Choroid plexus epithelial cell (primary cell): ENCODE data around the gene KLF11.

ENCODE experiments used
- DNase-seq: peaks from one replicate; pipeline ENCODE4 v3.0.0-alpha.2; 2010; ENCODE audit warnings: low read depth
- H3K4me3 ChIP-seq: 2 replicates; pipeline ENCODE4 v1.5.1; 2011; ENCODE audit warnings: low read depth, mild to moderate bottlenecking, control low read depth, low read length, moderate library complexity
- CTCF ChIP-seq: conservative IDR thresholded peaks from 2 replicates; pipeline ENCODE4 v1.5.1; 2011; ENCODE audit warnings: low read depth, mild to moderate bottlenecking, control low read depth, inconsistent platforms, low read length, moderate library complexity

The KLF11 gene

GRCh38 chr2:10004836-10005235, 38.5 kb upstream of the KLF11 start:
- DNase-seq, result no peak
- TF ChIP-seq CTCF, result no peak
- no peak overlapping the region for H3K4me3 ChIP-seq

- no peak for TF ChIP-seq CTCF
- no peak overlapping the region for H3K4me3 ChIP-seq
- no peak for DNase-seq
These were observed 37.7 kb upstream of the KLF11 start for GRCh38 chr2:10005461-10006235.

- no peak overlapping the region for H3K4me3 ChIP-seq
- DNase-seq, result no peak
These were observed 36.9 kb upstream of the KLF11 start for GRCh38 chr2:10006236-10007161.

GRCh38 chr2:10007435-10007834, 35.9 kb upstream of the KLF11 start:
- DNase-seq, result no peak
- TF ChIP-seq CTCF, result no peak
- no peak overlapping the region for H3K4me3 ChIP-seq

More at GRCh38 chr2:10006236-10007161, 36.9 kb upstream of the KLF11 start:
- no peak for TF ChIP-seq CTCF

GRCh38 chr2:10007921-10008808, 35.2 kb upstream of the KLF11 start:
- no peak for TF ChIP-seq CTCF
- no peak for DNase-seq
- no peak overlapping the region for H3K4me3 ChIP-seq

GRCh38 chr2:10008809-10009176, 34.6 kb upstream of the KLF11 start:
- DNase-seq, result no peak
- no peak overlapping the region for H3K4me3 ChIP-seq
- TF ChIP-seq CTCF, result no peak
